Caco-2 (cell line): ENCODE measurements around the gene BIRC5. TPM values are rescaled to one million over a fixed set of nuclear protein-coding genes. Genes with fewer than 3 reads are reported as not detected.

ENCODE experiments used
- BruUV-seq: library from RNA; stranded (reverse); fragments of 400-500 nt; replicated peaks from 2 replicates; lab custom pipeline; 2021; lab: Mats Ljungman, UMichigan
- CTCF ChIA-PET: fragments of 300-600 bp; sonication (Branson Sonifier 250); formaldehyde crosslinking; loops from one replicate; lab custom pipeline; 2022; ENCODE audit warnings: antibody characterized with exemption; lab: Charles Lee
- POLR2A ChIA-PET: fragments of 300-600 bp; sonication (Branson Sonifier 250); formaldehyde crosslinking; loops from one replicate; lab custom pipeline; 2022; ENCODE audit warnings: antibody characterized with exemption; lab: Charles Lee
- DNase-seq, 2 experiments: peaks; one replicate each; pipeline versions ENCODE4 v3.0.0 to v3.0.0-alpha.2; 2020 to 2022
- H3K27me3 ChIP-seq: replicated peaks from 2 replicates; pipeline ENCODE4 v1.6.0; 2011; ENCODE audit warnings: low read length; ENCODE audit not compliant: control insufficient read depth, insufficient read depth
- H3K36me3 ChIP-seq: 2 replicates; pipeline ENCODE4 v1.5.1; 2011; ENCODE audit warnings: low read length; ENCODE audit not compliant: control insufficient read depth, insufficient read depth
- H3K4me1 ChIP-seq: fragments of 250-450 bp; sonication (Bioruptor Pico); 2 replicates; pipeline ENCODE4 v1.5.1; 2020; ENCODE audit warnings: mild to moderate bottlenecking
- H3K4me3 ChIP-seq: 2 replicates; pipeline ENCODE4 v1.5.1; 2011; ENCODE audit warnings: low read depth, mild to moderate bottlenecking, control low read depth, low read length
- H3K9me3 ChIP-seq: fragments of 250-450 bp; sonication (Bioruptor Pico); 2 replicates; pipeline ENCODE4 v1.5.1; 2020; ENCODE audit warnings: mild to moderate bottlenecking, moderate library complexity
- H3K27ac Mint-ChIP-seq: one replicate; pipeline ENCODE4 v1.8.0; 2022; ENCODE audit warnings: mixed read lengths; ENCODE audit not compliant: unreplicated experiment
- H3K27me3 Mint-ChIP-seq: one replicate; pipeline ENCODE4 v1.8.0; 2022; ENCODE audit warnings: mixed read lengths; ENCODE audit not compliant: insufficient read depth, unreplicated experiment
- H3K36me3 Mint-ChIP-seq: one replicate; pipeline ENCODE4 v1.8.0; 2022; ENCODE audit warnings: mild to moderate bottlenecking, mixed read lengths; ENCODE audit not compliant: insufficient read depth, unreplicated experiment
- H3K4me1 Mint-ChIP-seq: one replicate; pipeline ENCODE4 v1.8.0; 2022; ENCODE audit warnings: low read depth, mixed read lengths; ENCODE audit not compliant: unreplicated experiment
- H3K4me3 Mint-ChIP-seq: one replicate; pipeline ENCODE4 v1.8.0; 2022; ENCODE audit warnings: mild to moderate bottlenecking, moderate library complexity, mixed read lengths; ENCODE audit not compliant: unreplicated experiment
- H3K9me3 Mint-ChIP-seq: one replicate; pipeline ENCODE4 v1.8.0; 2022; ENCODE audit warnings: mixed read lengths; ENCODE audit not compliant: unreplicated experiment
- CTCF ChIP-seq, 2 experiments: fragments of 200-600 bp in 1 of 2; IDR thresholded peaks; 1 replicate in 1 of 2; 2 replicates in 1 of 2; pipeline versions ENCODE4 v1.5.1 to v1.8.0; 2011 to 2022; ENCODE audit warnings: antibody characterized with exemption in 1 of 2, control low read depth in 1 of 2, inconsistent platforms in 1 of 2, low read depth in 1 of 2, low read length in 1 of 2, mild to moderate bottlenecking in 1 of 2, moderate library complexity in 1 of 2; ENCODE audit not compliant: insufficient read depth in 1 of 2, severe bottlenecking in 1 of 2, unreplicated experiment in 1 of 2
- intact Hi-C: fragments of 100-400 bp; cut with micrococcal nuclease; formaldehyde crosslinking; loops from one replicate; pipeline ENCODE4 v1.10.0; 2022; ENCODE audit not compliant: unreplicated experiment
- total RNA-seq: library from RNA; stranded (reverse); gene quantifications from 2 replicates; pipeline ENCODE4 v1.2.3, GENCODE V29; 2022

BIRC5 gene
- total RNA-seq, 1 experiment from 2014 or later: 88.8 TPM

GRCh38 chr17:78239489-78239931 is 25.5 kb downstream of the BIRC5 start:
- intact Hi-C loops: no loop called here
- no TSS peak for BruUV-seq
- no peaks in the 10 kb centered on the region for H3K36me3 ChIP-seq
- H3K4me1 ChIP-seq: no peaks in the 10 kb centered on the region
- H3K9me3 ChIP-seq: no peaks in the 10 kb centered on the region
- no peak for TF ChIP-seq CTCF (IDR thresholded peaks at IDR 0.05; ENCODE audit: insufficient read depth in 1 of 2, low read depth in 1 of 2, low read length in 1 of 2, severe bottlenecking in 1 of 2, unreplicated experiment in 1 of 2)
- no peaks in the 10 kb centered on the region for H3K9me3 Mint-ChIP-seq
- CTCF ChIA-PET: no interaction called here
- no peak overlapping the region for H3K4me3 Mint-ChIP-seq
- POLR2A ChIA-PET: no interaction called here
- DNase-seq: no peak
- H3K4me3 ChIP-seq: no peak overlapping the region
- peaks cover 6% of the 10 kb centered on the region for H3K4me1 Mint-ChIP-seq
- peaks cover 7% of the 10 kb centered on the region for H3K36me3 Mint-ChIP-seq
- H3K27me3 ChIP-seq: no peaks in the 10 kb centered on the region
- H3K27ac Mint-ChIP-seq: no peak overlapping the region
- no peaks in the 10 kb centered on the region for H3K27me3 Mint-ChIP-seq

- Mint-ChIP-seq H3K27me3 (no peaks in the 10 kb centered on the region), H3K27ac (no peak overlapping the region), H3K9me3 (peaks cover 2% of the 10 kb centered on the region), H3K4me3 (no peak overlapping the region), H3K36me3 (peaks cover 7% of the 10 kb centered on the region), H3K4me1 (peaks cover 6% of the 10 kb centered on the region)
- POLR2A ChIA-PET: no interaction called here
- no peak for TF ChIP-seq CTCF (IDR thresholded peaks at IDR 0.05; ENCODE audit: insufficient read depth in 1 of 2, low read depth in 1 of 2, low read length in 1 of 2, severe bottlenecking in 1 of 2, unreplicated experiment in 1 of 2)
- Histone ChIP-seq H3K9me3 (no peaks in the 10 kb centered on the region), H3K36me3 (no peaks in the 10 kb centered on the region), H3K4me3 (no peak overlapping the region), H3K4me1 (no peaks in the 10 kb centered on the region), H3K27me3 (no peaks in the 10 kb centered on the region)
- BruUV-seq: no TSS peak
- intact Hi-C loops: no loop called here
- no peak for DNase-seq
- CTCF ChIA-PET: no interaction called here
Observed at GRCh38 chr17:78240012-78240655, 26.1 kb downstream of the BIRC5 start.

- Histone ChIP-seq H3K9me3 (no peaks in the 10 kb centered on the region), H3K36me3 (no peaks in the 10 kb centered on the region), H3K27me3 (no peaks in the 10 kb centered on the region), H3K4me3 (no peak overlapping the region), H3K4me1 (no peaks in the 10 kb centered on the region)
- DNase-seq: no peak
- Mint-ChIP-seq H3K4me1 (peaks cover 6% of the 10 kb centered on the region), H3K36me3 (peaks cover 7% of the 10 kb centered on the region), H3K4me3 (no peak overlapping the region), H3K9me3 (peaks cover 9% of the 10 kb centered on the region), H3K27me3 (no peaks in the 10 kb centered on the region), H3K27ac (no peak overlapping the region)
- BruUV-seq: no TSS peak
- intact Hi-C loops: no loop called here
- CTCF ChIA-PET: no interaction called here
- no peak for TF ChIP-seq CTCF (IDR thresholded peaks at IDR 0.05; ENCODE audit: insufficient read depth in 1 of 2, low read depth in 1 of 2, low read length in 1 of 2, severe bottlenecking in 1 of 2, unreplicated experiment in 1 of 2)
- POLR2A ChIA-PET: no interaction called here
Observed at GRCh38 chr17:78240839-78241238, 26.8 kb downstream of the BIRC5 start.
